NOMO-1 (cell line): Measurements from ENCODE around the gene FAM204A.

ENCODE experiments used
- DNase-seq, 2 experiments: peaks; one replicate each; lab custom pipeline; 2025; ENCODE audit not compliant: unreplicated experiment in 2 of 2; lab: John Stamatoyannopoulos, UW

The FAM204A gene

DNA sequence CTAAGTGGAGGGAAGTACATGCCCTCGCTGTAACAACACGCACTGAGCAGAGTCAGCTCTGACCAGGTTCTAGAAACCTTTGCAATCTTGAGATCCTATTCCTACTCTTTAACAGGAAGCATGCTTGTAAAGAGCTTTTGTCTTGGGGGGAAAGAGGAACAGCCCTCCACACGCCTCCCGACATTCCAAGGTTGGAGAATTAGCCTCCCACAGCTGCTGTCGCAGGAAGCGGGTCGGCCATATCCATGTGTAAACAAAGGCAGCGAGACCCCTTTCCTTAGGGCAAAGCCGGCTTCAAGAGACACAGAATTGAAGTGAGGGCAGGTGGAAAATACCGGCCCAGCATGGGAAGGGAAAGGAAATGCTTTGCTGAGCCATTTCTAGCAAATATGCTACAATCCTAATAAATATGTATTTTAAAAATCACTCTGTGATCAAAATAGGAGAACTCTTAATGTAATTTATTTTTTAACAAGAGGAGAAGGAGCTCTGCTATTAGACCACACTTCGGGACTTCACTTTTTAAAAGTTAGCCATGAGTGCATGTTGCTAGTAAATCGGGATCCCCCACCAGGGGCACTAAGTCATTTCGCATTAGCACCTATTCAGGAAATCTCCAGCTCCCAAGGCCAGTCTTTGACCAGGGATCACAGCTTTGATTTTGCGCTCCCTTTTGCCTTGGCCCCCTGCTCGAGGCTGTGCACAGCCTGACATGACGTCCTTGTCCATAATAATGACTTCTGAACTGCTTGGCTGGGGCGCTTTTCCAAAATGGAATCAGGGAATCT lies 55.9 kb downstream of the FAM204A start:
- no peak for DNase-seq

DNA sequence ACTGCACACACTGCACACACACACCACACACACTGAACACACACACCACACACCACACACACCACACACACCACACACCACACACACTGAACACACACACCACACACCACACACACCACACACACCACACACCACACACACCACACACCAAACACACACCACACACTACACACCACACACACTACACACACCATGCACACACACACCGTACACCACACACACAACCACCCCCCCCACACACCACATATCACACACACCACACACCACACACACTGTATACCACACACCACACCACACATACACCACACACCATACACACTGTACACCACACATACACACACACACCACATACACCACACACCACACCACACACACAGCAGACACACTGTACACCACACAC lies 59.5 kb downstream of the FAM204A start:
- DNase-seq, result no peak

GRCh38 chr10:118278649-118279048 lies 63.5 kb downstream of the FAM204A start:
- DNase-seq, result no peak

DNA sequence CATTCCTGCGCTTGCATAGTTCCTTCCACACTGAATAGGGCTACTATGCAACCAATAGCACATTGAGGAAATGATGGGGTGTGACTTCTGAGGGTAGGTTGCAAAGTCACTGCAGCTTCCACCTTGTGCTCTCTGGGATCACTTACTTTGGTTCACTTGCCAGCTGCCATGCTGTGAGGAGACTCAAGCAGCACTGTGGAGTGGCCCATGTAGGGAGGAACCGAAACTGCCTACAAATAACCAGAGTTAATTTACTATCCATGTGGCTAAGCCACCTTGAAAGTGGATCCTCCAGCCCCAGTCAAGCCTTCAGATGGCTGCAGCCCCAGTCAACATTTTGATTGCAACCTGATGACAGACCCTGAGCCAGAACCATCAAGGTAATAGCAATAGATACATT lies 64.3 kb downstream of the FAM204A start:
- peak in 1 of 2 experiments; percentile 1 for DNase-seq

GRCh38 chr10:118276727-118277126 lies 65.4 kb downstream of the FAM204A start:
- DNase-seq, result no peak

GRCh38 chr10:118276204-118276603 lies 65.9 kb downstream of the FAM204A start:
- no peak for DNase-seq

DNA sequence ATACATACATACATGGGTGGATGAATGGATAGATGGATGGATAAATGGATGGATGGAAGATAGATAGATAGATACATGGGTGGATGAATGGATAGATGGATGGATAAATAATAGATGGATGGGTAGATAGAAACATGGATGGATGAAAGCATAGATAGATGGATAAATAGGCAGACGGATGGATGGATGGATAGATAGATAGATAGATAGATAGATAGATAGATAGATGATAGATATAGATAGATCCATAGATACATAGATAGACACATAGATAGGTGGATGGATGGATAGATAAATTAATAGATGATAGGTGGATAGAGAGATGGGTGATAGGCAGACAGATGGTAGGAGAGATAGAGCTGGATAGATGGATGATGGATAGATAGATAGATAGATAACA lies 68.5 kb downstream of the FAM204A start:
- DNase-seq, result no peak

GRCh38 chr10:118272767-118273166 lies 69.4 kb downstream of the FAM204A start:
- no peak for DNase-seq

DNA sequence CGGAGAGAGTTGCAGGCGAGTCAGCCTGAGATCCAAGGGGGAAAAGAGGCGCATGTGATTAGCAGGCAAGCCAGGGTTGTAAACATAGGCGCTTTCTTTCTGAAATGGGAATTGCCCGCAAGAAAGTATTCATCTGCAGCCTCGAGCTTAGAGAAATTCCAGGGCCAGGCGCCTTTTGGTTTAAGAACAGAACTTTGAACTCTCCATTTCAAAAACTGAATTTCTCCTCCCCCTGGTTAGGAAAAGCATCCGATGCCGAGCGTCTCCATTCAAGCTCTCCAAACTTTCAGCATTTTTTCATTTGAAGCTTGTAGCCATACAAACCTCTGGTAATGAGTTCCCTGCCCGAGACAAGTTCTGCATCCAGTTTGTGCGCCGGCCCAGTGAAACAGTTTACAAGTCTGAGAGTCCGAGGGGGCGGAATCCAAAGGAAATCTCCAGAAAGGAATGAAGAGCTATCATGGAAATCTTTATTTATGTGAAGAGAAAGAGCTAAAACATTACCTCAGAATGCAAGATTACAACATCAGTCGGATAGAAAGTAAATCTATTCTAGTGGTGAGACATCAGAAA lies 69.9 kb downstream of the FAM204A start:
- DNase-seq, result no peak

- DNase-seq, result no peak
Measured at GRCh38 chr10:118271671-118272070, 70.5 kb downstream of the FAM204A start.

DNA sequence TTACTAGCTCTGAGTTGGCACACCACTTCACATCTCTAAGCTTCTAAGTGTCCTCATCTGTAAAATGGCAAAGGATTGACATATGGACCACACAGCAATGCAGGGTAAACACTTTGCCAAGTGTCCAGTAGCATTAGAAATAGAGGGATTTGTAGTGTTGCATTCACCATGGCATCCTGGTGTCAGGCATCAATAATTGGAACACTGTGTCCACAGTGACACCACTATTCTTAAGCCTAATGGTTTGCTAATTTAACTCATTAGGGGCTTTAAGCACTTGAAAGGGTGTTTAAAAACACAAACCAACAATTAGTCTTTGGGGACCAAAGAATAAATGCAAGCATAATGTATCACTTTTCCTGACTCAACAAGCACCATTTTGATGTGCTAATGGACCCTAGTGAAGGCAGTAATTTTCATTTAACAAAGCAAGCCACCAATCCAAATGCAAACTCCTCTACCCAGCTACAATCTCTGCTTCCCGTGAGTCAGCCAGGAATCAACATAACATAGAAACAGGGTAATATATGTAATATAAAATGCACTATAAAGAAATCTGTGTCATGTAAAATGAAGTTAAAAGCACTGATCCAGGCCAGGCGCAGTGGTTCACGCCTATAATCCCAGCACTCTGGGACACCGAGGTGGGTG lies 75.9 kb downstream of the FAM204A start:
- no peak for DNase-seq

GRCh38 chr10:118264838-118265470 lies 77.2 kb downstream of the FAM204A start:
- no peak for DNase-seq

- no peak for DNase-seq
Measured at GRCh38 chr10:118264252-118264651, 77.9 kb downstream of the FAM204A start.

- DNase-seq, result no peak
Measured at GRCh38 chr10:118262538-118262937, 79.6 kb downstream of the FAM204A start.

DNA sequence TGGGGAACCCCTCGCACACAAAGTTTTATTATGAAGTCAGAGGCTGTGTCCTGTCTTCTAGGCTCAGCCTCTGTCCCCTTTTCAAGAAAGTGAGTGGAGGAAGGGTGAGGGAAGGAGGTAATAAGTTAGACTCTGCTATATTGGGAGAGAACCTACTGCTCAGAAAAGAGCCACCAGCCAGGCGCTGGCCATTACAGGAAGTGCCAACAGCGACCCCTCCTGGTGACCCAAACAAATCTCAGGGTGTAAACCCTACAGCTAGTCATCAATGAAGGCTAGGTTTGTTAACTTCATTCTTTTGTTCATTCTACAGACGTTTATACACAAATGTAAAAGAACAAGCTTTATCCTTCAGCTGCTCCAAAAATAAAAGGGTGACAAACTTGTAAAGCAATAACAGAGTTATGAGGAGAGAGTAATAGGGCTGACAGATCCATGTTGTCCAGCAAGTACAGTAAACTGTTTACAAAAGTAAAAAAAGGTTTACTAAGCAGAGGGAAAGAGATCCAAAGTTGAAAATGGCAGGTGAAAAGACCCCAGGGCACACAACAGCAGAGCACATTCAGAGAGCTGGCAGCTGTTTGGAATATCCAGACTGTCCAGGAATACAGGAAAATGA lies 82.7 kb downstream of the FAM204A start:
- DNase-seq, result peak; percentile 21 to 26

DNA sequence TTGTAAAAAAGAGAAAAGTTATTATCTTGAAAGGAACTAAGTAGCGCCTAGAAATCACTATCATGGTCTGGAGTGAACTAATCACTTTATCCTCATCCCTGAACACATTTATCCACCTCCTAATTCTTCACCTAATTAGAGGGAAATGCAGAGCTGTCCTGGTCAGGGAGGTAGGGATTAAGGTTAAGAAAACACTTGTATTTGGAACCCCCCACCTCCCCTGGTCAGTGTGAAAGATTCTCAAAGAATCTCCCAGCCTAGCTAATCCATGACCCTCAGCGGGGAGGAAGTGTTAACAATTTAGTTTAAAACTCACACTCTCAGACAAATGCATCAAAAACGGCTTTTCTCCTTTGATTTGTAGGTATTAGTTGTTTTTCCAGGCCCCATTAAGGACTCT lies 83.8 kb downstream of the FAM204A start:
- DNase-seq, result no peak

GRCh38 chr10:118256825-118257570 lies 85.1 kb downstream of the FAM204A start:
- DNase-seq, result no peak

DNA sequence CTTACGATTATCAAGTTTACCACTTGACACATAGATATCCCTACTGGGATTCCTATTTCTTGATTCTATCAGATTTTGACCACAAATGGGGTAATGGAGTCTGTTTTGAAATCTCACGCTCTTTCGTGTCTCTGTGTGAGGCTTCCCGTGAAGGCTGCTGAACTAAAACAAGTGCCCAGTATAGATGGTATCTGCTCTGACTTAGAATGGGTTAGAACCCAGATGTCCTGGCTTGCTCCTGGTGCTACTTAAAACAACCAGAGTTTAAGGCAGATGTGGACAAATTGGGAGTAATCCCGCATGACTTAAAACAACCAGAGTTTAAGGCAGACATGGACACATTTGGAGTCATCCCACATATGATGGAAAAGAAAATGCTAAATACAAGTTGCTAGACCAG lies 85.9 kb downstream of the FAM204A start:
- DNase-seq, result no peak

DNA sequence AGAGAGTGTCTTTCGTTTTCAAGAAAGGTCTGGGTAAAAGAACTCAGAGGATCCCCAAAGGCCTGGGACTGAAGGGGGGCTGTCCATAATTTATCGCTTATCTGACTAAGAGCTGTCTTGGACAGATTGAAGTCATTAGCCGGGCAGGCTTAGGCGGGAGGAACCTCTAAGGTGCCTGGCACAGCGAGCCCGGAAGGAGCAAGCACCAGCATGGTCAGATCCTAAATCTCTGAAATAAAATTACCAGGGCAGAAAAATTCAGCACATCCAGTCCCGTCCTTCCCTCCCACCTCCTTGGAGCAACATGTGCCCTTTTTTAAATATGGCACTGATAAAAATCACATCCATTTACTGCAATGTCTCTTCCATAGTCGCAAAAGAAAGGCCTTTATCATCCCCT lies 86.8 kb downstream of the FAM204A start:
- DNase-seq, result no peak

DNA sequence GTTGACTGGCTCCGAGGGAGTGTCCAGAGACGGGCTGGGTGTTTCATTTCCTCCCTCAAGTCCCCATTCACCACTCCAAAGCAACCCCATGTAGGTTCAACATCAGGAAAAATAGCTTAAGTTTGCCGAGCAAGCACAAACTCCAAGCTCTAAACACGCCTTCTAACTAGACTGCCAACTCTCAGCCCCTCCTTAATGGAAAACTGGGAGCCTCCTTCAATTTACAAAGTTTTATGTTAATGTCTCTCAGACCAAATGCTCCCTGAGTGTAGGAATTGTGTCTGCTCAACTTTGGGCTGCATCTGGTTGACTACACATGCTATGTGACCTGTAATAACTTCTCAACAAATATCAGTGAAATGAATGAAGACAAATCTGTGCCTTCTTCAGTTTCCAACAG lies 87.5 kb downstream of the FAM204A start:
- DNase-seq, result no peak
